HG03060 (cell line): Measurements from ENCODE around the gene ACADVL.

Experiments used
- ATAC-seq: cut with Tn5 transposase; IDR thresholded peaks from one replicate; pipeline ENCODE4 v1.9.1; 2021; ENCODE audit warnings: low read depth, moderate number of reproducible peaks; ENCODE audit not compliant: unreplicated experiment

Gene ACADVL

GRCh38 chr17:7216242-7217112 lies 3.3 kb upstream of the ACADVL start:
- no peak for ATAC-seq

- no peak for ATAC-seq
These were observed 2.4 kb upstream of the ACADVL start for GRCh38 chr17:7217113-7217987.

GRCh38 chr17:7218166-7218565 lies 1.6 kb upstream of the ACADVL start:
- ATAC-seq = no peak

- ATAC-seq = no peak
These were observed 980 bp upstream of the ACADVL start for GRCh38 chr17:7218758-7219157.

- no peak for ATAC-seq
These were observed 418 bp upstream of the ACADVL start for GRCh38 chr17:7219229-7219811.

- ATAC-seq = no peak
These were observed 997 bp downstream of the ACADVL start for GRCh38 chr17:7220593-7221277.

GRCh38 chr17:7221278-7222092 lies 1.7 kb downstream of the ACADVL start:
- no peak for ATAC-seq

- no peak for ATAC-seq
These were observed 2.6 kb downstream of the ACADVL start for GRCh38 chr17:7222093-7222971.

- no peak for ATAC-seq
These were observed 3.2 kb downstream of the ACADVL start for GRCh38 chr17:7222972-7223292.

- no peak for ATAC-seq
These were observed 3.6 kb downstream of the ACADVL start for GRCh38 chr17:7223375-7223774.

GRCh38 chr17:7224110-7224509 lies 4.4 kb downstream of the ACADVL start:
- no peak for ATAC-seq

GRCh38 chr17:7224661-7225111 lies 4.9 kb downstream of the ACADVL start:
- ATAC-seq = no peak

- ATAC-seq = no peak
These were observed 6.1 kb downstream of the ACADVL start for GRCh38 chr17:7225711-7226331.

- ATAC-seq = no peak
These were observed 7.3 kb downstream of the ACADVL start for GRCh38 chr17:7226721-7227710.

GRCh38 chr17:7228920-7229319 lies 9.2 kb downstream of the ACADVL start:
- ATAC-seq = no peak

GRCh38 chr17:7229504-7229903 lies 9.8 kb downstream of the ACADVL start:
- no peak for ATAC-seq

GRCh38 chr17:7232114-7232513 lies 12.4 kb downstream of the ACADVL start:
- no peak for ATAC-seq
